Activated naive CD8-positive, alpha-beta T cell treated with anti-CD3 and anti-CD28 coated beads, Interleukin-2, amount 10 ng/mL, durations not matched to agents 7 days and 5 days (primary cell): ENCODE data around the gene FOXA2. TPM values are rescaled to one million over a fixed set of nuclear protein-coding genes. Genes with fewer than 3 reads are reported as not detected.

Experiments
- ATAC-seq: fragments of 150-1000 bp; cut with Tn5 transposase; one replicate; pipeline ENCODE4 v1.10.0; 2021; ENCODE audit warnings: low read depth, moderate library complexity
- POLR2A ChIA-PET: fragments of 350-600 bp; sonication (Branson Sonifier 250); formaldehyde crosslinking; loops from one replicate; lab custom pipeline; 2021; ENCODE audit warnings: antibody characterized with exemption; lab: Charles Lee
- DNase-seq: peaks from one replicate; pipeline ENCODE4 v3.0.0; 2021
- H3K27ac Mint-ChIP-seq: one replicate; pipeline ENCODE4 v1.8.0; 2022; ENCODE audit warnings: mild to moderate bottlenecking, mixed read lengths
- H3K27me3 Mint-ChIP-seq: one replicate; pipeline ENCODE4 v1.8.0; 2022; ENCODE audit warnings: mild to moderate bottlenecking, moderate library complexity, mixed read lengths
- H3K36me3 Mint-ChIP-seq: one replicate; pipeline ENCODE4 v1.8.0; 2021; ENCODE audit warnings: mild to moderate bottlenecking, mixed read lengths
- H3K4me1 Mint-ChIP-seq: one replicate; pipeline ENCODE4 v1.8.0; 2021; ENCODE audit warnings: mixed read lengths
- H3K4me3 Mint-ChIP-seq: one replicate; pipeline ENCODE4 v1.8.0; 2022; ENCODE audit warnings: mild to moderate bottlenecking, moderate library complexity, mixed read lengths
- H3K9me3 Mint-ChIP-seq: one replicate; pipeline ENCODE4 v1.8.0; 2021; ENCODE audit warnings: mixed read lengths
- total RNA-seq, 2 experiments: library from RNA; stranded (reverse); gene quantifications; one replicate each; pipeline ENCODE4 v1.2.3, GENCODE V29; 2021

The FOXA2 gene
- total RNA-seq, 2 experiments from 2014 or later = not detected

- Mint-ChIP-seq H3K4me3 (no peak overlapping the region), H3K36me3 (no peaks in the 10 kb centered on the region), H3K27ac (no peak overlapping the region), H3K9me3 (no peaks in the 10 kb centered on the region), H3K4me1 (no peaks in the 10 kb centered on the region), H3K27me3 (peaks cover 1% of the 10 kb centered on the region)
- DNase-seq (no peak), ATAC-seq (no peak)
- POLR2A ChIA-PET = no interaction called here
Observed at GRCh38 chr20:22531756-22532155, 52.6 kb downstream of the FOXA2 start.

DNA sequence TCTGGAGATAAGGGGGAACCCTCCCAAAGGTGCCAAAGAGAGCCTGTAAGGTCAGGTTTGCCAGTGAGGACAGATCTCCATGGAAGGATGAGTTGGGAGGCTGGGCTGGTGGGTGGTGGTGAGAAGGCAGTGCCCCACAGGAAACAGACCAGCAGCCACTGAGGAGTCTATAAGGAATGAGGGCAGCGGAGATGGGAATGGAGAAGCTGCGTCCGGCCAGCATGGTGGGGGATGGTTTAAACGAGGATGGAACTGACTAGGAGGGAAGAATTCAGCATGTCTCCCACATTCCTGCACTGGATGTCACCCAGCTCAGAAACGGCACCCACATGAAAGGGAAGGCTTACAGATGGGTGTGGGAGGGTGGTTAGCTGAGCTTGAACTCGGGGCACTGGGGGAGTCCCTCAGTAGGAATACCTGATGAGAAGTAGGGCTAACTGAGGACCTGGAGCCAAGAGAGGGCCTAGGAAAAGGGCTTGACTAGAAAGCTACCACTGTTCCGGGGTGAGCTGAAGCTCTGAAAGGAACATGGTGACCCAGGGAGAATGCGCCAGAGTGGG, 53.2 kb downstream of the FOXA2 start:
- H3K36me3 Mint-ChIP-seq = no peaks in the 10 kb centered on the region
- DNase-seq (no peak), ATAC-seq (no peak)
- H3K4me1 Mint-ChIP-seq = no peaks in the 10 kb centered on the region
- H3K27me3 Mint-ChIP-seq = peaks cover 1% of the 10 kb centered on the region
- no peak overlapping the region for H3K4me3 Mint-ChIP-seq
- POLR2A ChIA-PET = no interaction called here
- H3K27ac Mint-ChIP-seq = no peak overlapping the region
- H3K9me3 Mint-ChIP-seq = no peaks in the 10 kb centered on the region
